Anterior cingulate cortex (tissue), 58 donors: ENCODE data around the gene NET1.

Experiments
- DNase-seq, 58 donors: peaks; one replicate each; lab custom pipeline; 2025; lab: John Stamatoyannopoulos, UW

The NET1 gene

GRCh38 chr10:5440206-5440605, 27.8 kb downstream of the NET1 start:
- DNase-seq = no peak

GRCh38 chr10:5441106-5441505, 28.7 kb downstream of the NET1 start:
- no peak for DNase-seq

DNA sequence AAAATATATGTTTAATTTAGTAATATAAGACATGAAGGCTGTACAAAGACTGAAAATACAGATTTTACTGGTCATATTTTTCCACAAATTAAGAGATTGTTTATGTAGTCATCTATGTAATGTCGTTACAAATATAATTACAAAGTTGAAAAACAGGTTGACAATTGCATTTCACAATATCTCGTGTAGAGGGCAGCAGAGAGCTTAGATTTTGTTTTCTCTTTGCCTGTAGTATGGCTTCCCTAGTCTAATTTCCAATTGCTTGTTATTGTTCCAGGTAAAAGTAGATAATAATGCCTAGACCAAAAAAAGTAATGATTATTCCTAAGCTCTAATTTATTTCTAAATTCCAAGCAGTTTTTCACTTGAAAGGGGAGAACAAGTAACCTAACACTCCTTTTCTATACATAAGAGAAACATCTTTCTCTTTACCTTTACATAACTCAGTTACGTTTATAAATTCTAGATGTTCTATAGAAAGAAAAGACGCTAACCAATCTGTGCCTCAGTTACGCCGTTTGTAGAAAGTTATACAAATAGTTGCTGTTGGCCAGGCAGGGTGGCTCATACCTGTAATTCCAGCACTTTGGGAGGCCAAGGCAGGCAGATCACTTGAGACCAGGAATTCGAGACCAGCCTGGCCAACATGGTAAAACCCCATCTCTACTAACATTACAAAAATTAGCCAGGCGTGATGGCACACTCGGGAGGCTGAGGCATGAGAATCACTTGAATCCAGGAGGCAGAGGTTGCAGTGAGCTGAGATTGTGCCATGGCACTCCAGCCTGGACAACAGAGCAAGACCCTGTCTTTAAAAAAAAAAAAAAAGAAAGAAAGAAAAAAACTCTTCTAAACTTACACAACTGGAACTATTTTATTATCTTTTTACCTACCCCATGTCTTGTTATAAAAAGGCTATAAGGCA, 30.0 kb downstream of the NET1 start:
- DNase-seq = peak in 1 of 58 donors; percentile 36

- no peak for DNase-seq
Measured at GRCh38 chr10:5442990-5443370, 30.6 kb downstream of the NET1 start.

GRCh38 chr10:5443429-5443828, 31.1 kb downstream of the NET1 start:
- no peak for DNase-seq

DNA sequence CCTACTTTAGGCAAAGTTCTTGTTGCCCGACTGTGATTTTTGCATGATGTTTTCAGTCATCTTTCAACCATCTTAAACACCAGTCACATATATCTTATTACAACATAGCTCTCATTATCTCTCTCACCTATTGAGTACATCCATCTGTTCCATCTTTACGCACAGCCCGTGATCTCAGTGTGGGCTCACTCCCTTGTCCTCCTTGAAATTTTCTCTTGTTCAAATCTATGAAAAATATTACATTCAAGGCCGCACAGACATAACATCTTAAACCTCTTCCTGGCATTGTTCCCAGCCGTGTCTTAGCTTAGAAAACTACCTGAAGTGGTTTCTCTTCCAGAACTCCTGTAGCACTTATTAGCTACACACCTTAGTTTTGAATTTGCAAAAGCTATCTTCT, 32.6 kb downstream of the NET1 start:
- DNase-seq = no peak

DNA sequence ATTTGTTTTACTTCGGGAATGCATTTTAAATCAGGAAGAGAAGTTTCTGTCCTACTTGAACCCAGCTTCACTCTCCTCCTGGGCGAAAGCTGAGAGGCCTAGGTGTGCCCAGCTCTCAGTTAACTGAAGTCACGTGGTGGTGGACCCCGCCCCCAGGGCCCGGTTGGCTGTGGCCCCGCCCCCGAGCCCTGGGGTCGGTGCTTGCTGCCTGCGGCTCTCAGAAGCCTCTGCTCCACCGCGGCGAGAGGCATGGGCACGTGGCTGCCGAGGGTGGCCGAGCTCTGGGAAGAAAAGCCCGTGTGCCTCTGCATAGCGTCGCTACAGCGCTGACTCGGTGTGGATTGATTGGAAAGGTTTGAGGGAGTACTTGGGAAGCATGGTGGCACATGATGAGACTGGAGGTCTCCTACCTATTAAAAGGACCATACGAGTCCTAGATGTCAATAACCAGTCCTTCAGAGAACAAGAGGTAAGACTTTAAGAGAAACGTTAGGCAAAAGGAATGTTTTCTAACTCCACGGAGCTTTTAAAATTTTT, 34.1 kb downstream of the NET1 start:
- peak in 37 of 58 donors; percentile 3 to 55 (median 28) for DNase-seq

DNA sequence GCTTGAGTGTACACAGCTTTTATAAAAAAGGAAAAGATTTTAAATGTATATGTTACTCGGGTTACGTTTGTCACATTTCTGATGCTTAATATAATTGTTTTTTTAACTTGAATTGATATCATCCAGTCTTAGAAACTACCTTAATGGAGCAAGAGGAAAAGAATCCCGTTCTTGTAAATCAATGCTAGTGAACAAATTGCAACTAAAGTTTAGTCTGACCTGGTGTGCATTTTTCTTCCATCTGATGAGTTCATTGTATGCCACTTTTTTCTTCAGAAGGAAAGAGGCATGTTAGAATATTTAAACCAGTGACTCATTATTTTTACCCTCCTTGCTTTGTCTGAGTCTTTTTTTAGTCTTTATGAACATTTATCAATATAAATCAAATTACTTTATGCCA, 34.7 kb downstream of the NET1 start:
- no peak for DNase-seq

DNA sequence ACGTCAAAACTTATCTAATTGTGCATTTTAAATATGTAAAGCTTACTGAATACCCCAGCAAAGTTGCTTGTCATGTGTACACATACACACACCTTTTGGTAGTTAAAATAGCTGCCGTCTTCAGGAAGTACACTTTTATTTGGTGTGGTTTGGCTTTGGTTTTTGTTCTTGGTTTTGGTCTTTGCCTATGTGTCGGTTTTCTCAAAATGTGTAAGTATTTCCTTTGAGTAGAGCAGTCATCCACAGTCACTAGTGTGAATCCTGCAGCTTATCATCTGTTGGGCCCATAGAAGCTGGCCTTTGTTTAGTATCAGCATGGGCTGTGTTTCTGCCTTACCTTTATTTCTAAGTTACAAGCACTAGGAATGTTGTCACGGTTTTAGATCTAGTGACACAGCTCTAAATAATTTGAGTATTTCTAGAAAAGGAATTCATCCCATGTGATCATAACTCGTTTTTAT, 35.3 kb downstream of the NET1 start:
- DNase-seq = no peak

DNA sequence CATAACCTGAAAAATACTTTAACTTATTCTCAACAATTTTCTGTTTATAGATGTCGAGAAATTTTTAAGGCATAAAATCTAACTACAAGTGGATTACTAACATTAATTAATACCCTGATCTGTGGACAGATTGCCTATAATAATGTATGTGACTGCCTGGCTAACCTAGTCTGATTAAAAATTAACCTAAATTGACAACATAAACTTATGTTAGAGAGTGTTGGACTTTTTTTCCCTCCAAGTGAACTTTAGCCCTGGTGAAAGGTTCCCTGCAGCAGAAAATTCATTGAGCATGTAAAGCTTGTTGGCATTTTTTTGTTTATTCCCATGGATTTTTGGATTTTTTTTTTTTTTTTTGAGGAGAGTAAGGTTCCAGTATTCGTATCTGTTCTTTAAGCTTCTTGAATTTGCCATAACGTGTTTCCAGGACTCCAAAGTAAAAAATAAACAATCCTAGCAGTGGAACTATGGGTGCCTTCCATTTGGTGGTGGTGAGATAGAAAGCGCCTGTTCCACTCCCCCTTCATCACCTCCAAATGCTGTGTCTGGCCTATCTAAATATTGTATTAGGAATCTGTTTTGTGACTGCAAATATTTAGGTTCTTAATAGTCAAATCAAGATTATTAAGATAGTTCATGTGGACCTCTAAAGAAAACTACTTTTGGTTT, 36.1 kb downstream of the NET1 start:
- no peak for DNase-seq

- no peak for DNase-seq
Measured at GRCh38 chr10:5449227-5449626, 36.9 kb downstream of the NET1 start.

GRCh38 chr10:5449823-5450222, 37.5 kb downstream of the NET1 start:
- DNase-seq = no peak

- no peak for DNase-seq
Measured at GRCh38 chr10:5450605-5451384, 38.4 kb downstream of the NET1 start.

- DNase-seq = no peak
Measured at GRCh38 chr10:5453749-5454489, 41.6 kb downstream of the NET1 start.

DNA sequence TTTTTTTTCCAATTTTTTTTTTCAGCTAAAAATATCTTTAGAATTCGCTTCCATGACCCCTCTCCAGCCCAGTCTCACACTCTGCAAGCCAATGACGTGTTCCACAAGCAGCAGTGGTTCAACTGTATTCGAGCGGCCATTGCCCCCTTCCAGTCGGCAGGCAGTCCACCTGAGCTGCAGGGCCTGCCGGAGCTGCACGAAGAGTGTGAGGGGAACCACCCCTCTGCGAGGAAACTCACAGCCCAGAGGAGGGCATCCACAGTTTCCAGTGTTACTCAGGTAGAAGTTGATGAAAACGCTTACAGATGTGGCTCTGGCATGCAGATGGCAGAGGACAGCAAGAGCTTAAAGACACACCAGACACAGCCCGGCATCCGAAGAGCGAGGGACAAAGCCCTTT, 44.2 kb downstream of the NET1 start:
- DNase-seq = no peak

GRCh38 chr10:5457741-5458140, 45.4 kb downstream of the NET1 start:
- no peak for DNase-seq

- no peak for DNase-seq
Measured at GRCh38 chr10:5458425-5458824, 46.1 kb downstream of the NET1 start.

GRCh38 chr10:5458949-5459747, 46.8 kb downstream of the NET1 start:
- no peak for DNase-seq
